Vagina (tissue), 2 donors: ENCODE measurements around the gene TMEM37.

Experiments
- POLR2A ChIP-seq, 2 donors: fragments of 450-650 bp; IDR thresholded peaks; one replicate each; pipeline ENCODE4 v1.6.1; 2017; ENCODE audit warnings: antibody characterized with exemption in 2 of 2, mild to moderate bottlenecking in 2 of 2, moderate library complexity in 2 of 2
- POLR2AphosphoS5 ChIP-seq, 2 donors: sonication (generic); formaldehyde crosslinking; IDR thresholded peaks; one replicate each; pipeline ENCODE4 v1.9.0; 2017; ENCODE audit warnings: antibody characterized with exemption in 2 of 2, mild to moderate bottlenecking in 2 of 2, low read depth in 1 of 2; ENCODE audit not compliant: insufficient read depth in 1 of 2

DNA sequence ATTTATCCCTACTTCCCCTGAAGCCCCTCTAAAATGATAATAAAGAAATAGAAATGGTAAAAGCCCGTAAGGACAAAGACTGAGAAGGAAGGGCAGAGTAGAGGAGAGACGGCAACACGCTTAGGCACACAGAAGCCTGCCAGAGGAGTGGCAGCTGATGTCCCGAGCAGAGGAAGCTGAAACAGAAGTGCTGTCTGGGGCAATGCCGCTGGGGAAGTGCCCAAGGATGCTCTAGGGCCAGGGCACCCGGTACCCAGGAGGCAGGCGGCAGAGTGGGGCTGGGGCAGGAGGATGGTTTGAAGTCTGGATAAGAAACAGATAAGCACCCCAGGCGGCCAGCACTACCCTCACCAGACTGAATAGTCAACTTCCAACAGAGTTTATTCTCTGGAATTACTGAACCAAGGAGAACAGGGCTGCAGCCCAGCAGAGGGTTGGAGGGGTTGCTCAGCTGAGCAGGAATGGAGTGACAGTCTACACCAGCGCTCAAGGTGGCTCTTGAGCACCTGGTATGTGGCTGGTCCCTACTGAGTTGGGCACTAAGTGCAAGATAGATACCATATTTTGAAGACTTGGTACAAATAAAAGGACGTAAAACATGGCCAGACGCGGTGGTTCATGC lies 22.4 kb downstream of the TMEM37 start:
- TF ChIP-seq POLR2AphosphoS5 (IDR thresholded peaks at IDR 0.05; ENCODE audit: insufficient read depth in 1 of 2, low read depth in 1 of 2) (no peak), POLR2A (IDR thresholded peaks at IDR 0.05) (no peak)
